Forelimb muscle (tissue), 1 donor: ENCODE measurements around the gene GAPDH. TPM values are rescaled to one million over a fixed set of nuclear protein-coding genes. Genes with fewer than 3 reads are reported as not detected.
"Not testable (repeated sequence)": the region's sequence is repeated elsewhere in the genome, so short reads cannot be mapped to it uniquely, and the experiment has no call there.

Experiments
- DNase-seq: peaks from one replicate; pipeline ENCODE4 v3.0.0-alpha.2; 2013; ENCODE audit warnings: low read depth
- polyA plus RNA-seq: library from polyadenylated mRNA; unstranded; fragments of 120-200 nt; gene quantifications from one replicate; pipeline ENCODE4 v1.2.1, GENCODE V29; 2013; ENCODE audit not compliant: insufficient read length

The GAPDH gene
- polyA plus RNA-seq, 1 donor = 5,430 TPM

GRCh38 chr12:6529291-6529737 is 5.0 kb upstream of the GAPDH start:
- DNase-seq = no peak

- no peak for DNase-seq
Measured at GRCh38 chr12:6530576-6531260, 3.6 kb upstream of the GAPDH start.

DNA sequence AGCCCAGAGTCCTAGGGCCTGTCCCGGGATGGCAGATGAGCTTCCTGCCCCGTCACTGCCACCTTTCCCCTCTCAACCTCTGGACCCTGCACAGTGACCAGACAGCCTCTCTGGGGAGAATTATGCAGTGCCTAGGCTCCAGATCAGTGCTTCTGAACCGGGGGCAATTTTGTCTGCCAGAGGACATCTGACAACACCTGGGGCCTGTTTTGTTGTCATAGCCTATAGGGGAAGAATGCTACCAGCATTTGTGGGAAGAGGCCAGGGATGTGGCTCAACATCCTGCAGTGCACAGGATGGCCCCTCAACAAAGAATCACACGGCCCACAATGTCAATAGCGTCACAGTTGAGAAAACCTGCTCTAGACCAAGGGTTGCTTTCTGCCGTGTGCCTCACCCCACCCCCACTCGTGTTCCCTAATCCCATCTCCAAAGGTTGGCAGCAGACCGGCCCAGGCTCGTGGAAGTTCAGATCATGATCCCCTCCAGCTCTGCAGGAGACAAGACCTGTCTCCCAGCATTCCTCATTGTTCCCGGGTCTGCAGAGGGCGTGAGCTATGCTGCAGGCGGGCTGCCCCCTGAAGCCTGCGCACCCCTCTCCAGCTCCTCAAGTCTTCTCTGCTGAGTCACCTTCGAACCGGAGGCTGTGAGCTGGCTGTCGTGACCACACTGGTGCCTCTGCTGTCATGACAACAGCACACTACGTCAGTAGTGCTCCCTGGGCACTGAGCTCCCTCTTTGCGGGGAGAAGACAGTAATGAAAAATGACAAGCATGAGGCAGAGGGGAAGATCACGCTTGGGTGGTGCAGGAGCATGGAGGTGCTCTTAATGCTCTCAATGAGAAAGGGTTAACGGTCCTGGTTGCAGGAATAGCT is 2.0 kb upstream of the GAPDH start:
- no peak for DNase-seq

- no peak for DNase-seq
Measured at GRCh38 chr12:6532927-6533652, 1.2 kb upstream of the GAPDH start.

- DNase-seq = no peak
Measured at GRCh38 chr12:6533653-6533922, 729 bp upstream of the GAPDH start.

- DNase-seq = no peak
Measured at GRCh38 chr12:6534695-6534944, 303 bp downstream of the GAPDH start.

GRCh38 chr12:6534945-6535696 is 804 bp downstream of the GAPDH start:
- no peak for DNase-seq

DNA sequence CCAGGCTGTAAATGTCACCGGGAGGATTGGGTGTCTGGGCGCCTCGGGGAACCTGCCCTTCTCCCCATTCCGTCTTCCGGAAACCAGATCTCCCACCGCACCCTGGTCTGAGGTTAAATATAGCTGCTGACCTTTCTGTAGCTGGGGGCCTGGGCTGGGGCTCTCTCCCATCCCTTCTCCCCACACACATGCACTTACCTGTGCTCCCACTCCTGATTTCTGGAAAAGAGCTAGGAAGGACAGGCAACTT is 1.3 kb downstream of the GAPDH start:
- no peak for DNase-seq

- no peak for DNase-seq
Measured at GRCh38 chr12:6535960-6536847, 1.9 kb downstream of the GAPDH start.

GRCh38 chr12:6536894-6537579 is 2.7 kb downstream of the GAPDH start:
- DNase-seq = no peak

GRCh38 chr12:6537580-6538419 is 3.5 kb downstream of the GAPDH start:
- DNase-seq = not testable (repeated sequence)

DNA sequence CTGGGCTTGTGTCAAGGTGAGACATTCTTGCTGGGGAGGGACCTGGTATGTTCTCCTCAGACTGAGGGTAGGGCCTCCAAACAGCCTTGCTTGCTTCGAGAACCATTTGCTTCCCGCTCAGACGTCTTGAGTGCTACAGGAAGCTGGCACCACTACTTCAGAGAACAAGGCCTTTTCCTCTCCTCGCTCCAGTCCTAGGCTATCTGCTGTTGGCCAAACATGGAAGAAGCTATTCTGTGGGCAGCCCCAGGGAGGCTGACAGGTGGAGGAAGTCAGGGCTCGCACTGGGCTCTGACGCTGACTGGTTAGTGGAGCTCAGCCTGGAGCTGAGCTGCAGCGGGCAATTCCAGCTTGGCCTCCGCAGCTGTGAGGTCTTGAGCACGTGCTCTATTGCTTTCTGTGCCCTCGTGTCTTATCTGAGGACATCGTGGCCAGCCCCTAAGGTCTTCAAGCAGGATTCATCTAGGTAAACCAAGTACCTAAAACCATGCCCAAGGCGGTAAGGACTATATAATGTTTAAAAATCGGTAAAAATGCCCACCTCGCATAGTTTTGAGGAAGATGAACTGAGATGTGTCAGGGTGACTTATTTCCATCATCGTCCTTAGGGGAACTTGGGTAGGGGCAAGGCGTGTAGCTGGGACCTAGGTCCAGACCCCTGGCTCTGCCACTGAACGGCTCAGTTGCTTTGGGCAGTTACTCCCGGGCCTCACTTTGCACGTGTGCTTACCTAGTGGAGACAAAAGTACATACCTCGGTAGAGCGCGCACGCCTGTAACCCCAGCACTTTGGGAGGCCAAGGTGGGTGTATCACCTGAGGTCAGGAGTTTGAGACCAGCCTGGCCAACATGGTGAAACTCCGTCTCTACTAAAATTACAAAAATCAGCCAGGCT is 4.3 kb downstream of the GAPDH start:
- DNase-seq = no peak

DNA sequence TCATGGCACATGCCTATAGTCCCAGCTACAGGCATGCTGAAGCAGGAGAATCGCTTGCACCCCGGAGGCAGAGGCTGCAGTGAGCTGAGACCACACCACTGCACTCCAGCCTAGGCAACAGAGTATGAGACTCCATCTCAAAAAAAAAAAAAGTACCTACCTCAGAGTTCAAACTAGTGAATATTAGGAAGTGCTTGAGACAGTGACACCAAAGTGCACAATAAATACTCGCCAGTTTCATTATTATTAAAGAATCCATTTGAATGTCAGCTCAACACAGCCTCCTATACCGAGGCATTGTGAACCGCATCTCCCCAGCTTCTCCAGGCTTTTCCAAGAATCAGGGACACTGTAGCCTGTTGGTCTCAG is 5.0 kb downstream of the GAPDH start:
- no peak for DNase-seq

DNA sequence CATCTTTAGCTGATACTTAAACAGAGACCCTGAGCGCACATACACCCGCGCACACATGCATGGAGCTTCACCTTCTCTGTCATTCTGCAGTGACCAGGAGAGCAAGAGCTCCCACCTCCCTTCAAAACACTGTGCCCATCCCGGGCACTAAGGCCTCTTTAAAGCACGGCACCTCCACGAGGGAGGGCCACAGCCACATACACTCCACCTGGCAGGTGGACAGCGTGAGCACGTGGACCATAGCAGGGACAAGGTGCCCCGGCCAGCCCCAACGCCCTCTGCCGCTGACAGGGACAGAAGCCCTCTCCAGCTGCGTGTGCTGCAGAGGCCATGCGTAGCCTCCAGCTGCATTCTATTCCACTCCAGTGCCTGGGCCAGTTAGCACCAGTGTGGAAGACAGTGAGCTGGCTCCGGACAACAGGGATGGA is 5.4 kb downstream of the GAPDH start:
- DNase-seq = no peak

DNA sequence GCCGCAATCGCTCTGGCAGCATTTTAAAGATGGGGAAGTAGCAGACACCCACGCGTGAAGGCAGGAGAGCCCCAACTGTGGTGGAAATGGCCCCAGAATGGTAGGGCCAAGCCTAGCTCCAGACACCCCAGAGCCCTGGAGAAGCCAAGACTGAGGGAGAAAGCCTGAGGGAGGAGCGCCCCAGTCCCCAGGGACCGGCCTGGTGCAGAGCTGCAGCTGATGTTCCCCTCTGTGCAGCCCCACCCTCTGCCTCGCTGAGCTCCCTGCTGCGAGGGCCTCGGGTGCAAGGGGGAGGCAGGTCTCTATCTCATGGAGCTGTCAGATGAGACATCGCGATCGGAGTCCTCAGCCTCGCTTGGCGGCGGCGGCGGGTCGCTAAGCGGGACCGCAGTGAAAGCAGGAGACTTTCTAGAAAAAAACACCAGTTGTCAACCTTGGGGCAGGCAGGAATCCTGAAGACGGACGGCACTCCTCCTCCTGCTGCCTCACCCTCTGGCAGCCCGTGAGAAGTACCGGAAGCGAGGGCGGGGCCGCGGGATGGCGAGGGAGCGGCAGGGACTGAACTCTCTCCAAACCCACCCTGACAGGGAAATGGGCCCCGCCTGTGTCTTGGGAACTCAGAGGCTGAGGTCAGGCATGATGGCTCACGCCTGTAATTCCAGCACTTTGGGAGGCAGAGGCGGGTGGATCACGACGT is 6.0 kb downstream of the GAPDH start:
- DNase-seq = no peak

DNA sequence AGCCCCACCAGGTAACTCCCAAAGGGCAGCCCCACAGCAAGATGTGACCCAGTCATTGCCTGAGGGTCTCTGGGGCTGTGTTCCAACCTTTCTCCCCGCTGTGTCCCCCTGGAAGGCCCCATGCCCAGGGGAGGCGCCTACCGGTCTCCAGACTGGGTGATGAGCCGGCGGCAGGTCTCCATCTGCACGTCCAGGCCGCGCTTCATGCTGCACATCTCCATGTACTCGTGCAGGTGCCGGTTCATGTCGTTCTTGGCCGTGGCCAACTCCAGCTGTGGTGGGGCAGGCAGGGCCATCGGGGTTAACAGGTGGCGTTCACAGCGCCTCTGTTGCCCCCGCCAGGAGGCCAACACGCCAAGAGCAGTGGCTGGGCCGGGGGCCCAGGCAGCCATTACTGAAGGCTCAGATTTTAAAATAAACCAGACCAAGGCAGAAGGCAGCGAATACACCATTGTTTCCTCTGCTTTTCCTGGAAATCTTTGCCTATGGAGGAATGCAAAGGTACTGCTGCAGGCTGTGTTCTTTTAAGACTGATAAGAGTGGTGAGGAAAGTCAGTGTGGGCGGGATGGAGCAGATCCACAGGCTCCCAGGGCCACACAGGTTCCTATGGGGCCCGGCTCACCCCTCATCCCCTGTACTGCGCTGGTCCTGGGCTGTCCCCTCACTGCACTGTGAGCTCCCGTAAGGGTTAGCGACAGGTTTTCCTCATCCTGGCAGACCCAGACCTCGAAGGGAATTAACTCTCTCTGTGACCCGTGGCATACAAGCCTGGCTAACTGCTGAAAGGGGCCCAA is 7.3 kb downstream of the GAPDH start:
- DNase-seq = no peak

DNA sequence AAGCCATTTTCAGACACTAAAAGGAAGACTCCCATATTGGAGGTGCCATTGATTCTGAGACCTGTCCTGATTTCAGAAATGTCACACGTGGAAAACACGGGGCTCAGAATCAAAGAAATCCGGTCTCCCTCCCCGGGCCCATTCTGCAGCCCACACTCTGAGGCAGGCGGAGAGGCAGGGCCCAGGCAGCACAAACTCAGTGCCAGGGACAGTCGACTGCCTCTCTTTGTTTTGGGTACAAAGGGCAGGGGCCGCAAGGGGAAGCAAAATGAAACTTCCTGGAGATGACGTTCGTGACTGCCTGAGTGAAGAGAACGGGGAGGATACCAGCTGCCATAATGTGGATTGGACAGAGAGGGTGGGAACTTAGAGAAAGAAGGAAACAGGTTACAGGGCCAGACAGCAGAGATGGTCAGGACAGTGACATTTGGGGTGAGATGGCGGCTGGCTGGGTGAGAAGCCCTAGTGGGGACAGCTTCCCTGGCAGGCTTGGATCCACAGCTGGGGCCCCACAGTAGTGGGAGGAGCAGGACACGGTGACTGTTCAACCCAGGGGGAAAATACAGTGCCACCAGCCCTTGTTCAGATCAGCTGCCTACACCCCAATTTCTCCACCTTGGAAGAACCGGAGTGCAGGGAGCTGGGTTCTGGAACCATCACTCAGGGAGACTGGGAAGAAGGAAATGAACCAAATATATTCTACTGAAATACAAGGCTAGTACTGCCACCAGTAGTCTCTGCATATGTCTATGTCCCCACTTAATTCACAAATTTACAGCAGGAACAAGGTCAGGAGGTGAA is 8.1 kb downstream of the GAPDH start:
- DNase-seq = no peak
